Measurements from ENCODE around the gene DIDO1. TPM values are rescaled to one million over a fixed set of nuclear protein-coding genes. Genes with fewer than 3 reads are reported as not detected.

DIDO1 gene
- total RNA-seq, 1 donor from 2014 or later = 35.0 TPM

GRCh38 chr20:62830251-62830650 is 96.1 kb downstream of the DIDO1 start:
- Histone ChIP-seq H3K9ac (ENCODE audit: low read depth in 1 of 3, low read length in 3 of 3) (no peak overlapping the region), H3K4me3 (ENCODE audit: low read length in 3 of 3) (no peak overlapping the region)

GRCh38 chr20:62829231-62830230 is 96.8 kb downstream of the DIDO1 start:
- H3K27me3 ChIP-seq (ENCODE audit: control insufficient read depth in 3 of 3, insufficient read depth in 3 of 3, low read length in 3 of 3) = peaks cover 14 to 31% (median 20%) of the 10 kb centered on the region in 3 donors
- no peak overlapping the region for H3K27ac ChIP-seq (ENCODE audit: low read depth, low read length)
- no peaks in the 10 kb centered on the region for H3K9me3 ChIP-seq (ENCODE audit: control insufficient read depth in 3 of 3, low read length in 3 of 3)
- no peaks in the 10 kb centered on the region for H3K36me3 ChIP-seq (ENCODE audit: control insufficient read depth in 3 of 3, insufficient read depth in 3 of 3, low read length in 3 of 3)
- H3K4me3 ChIP-seq (ENCODE audit: low read length in 3 of 3) = no peak overlapping the region
- H3K4me1 ChIP-seq (ENCODE audit: control insufficient read depth in 3 of 3, insufficient read depth in 3 of 3, low read length in 3 of 3) = peaks cover 0 to 10% (median 9%) of the 10 kb centered on the region in 3 donors
- no peak overlapping the region for H3K9ac ChIP-seq (ENCODE audit: low read depth in 1 of 3, low read length in 3 of 3)

More at GRCh38 chr20:62830251-62830650, 96.1 kb downstream of the DIDO1 start:
- no peaks in the 10 kb centered on the region for H3K9me3 ChIP-seq (ENCODE audit: control insufficient read depth in 3 of 3, low read length in 3 of 3)
- H3K27ac ChIP-seq (ENCODE audit: low read depth, low read length) = no peak overlapping the region
- peaks cover 0 to 10% (median 7%) of the 10 kb centered on the region in 3 donors for H3K4me1 ChIP-seq (ENCODE audit: control insufficient read depth in 3 of 3, insufficient read depth in 3 of 3, low read length in 3 of 3)
- H3K27me3 ChIP-seq (ENCODE audit: control insufficient read depth in 3 of 3, insufficient read depth in 3 of 3, low read length in 3 of 3) = peaks cover 15 to 34% (median 25%) of the 10 kb centered on the region in 3 donors
- H3K36me3 ChIP-seq (ENCODE audit: control insufficient read depth in 3 of 3, insufficient read depth in 3 of 3, low read length in 3 of 3) = no peaks in the 10 kb centered on the region

GRCh38 chr20:62828511-62829230 is 97.6 kb downstream of the DIDO1 start:
- Histone ChIP-seq H3K9ac (ENCODE audit: low read depth in 1 of 3, low read length in 3 of 3) (no peak overlapping the region), H3K36me3 (ENCODE audit: control insufficient read depth in 3 of 3, insufficient read depth in 3 of 3, low read length in 3 of 3) (no peaks in the 10 kb centered on the region), H3K4me3 (ENCODE audit: low read length in 3 of 3) (no peak overlapping the region), H3K9me3 (ENCODE audit: control insufficient read depth in 3 of 3, low read length in 3 of 3) (no peaks in the 10 kb centered on the region), H3K27me3 (ENCODE audit: control insufficient read depth in 3 of 3, insufficient read depth in 3 of 3, low read length in 3 of 3) (peaks cover 14 to 31% (median 20%) of the 10 kb centered on the region in 3 donors), H3K4me1 (ENCODE audit: control insufficient read depth in 3 of 3, insufficient read depth in 3 of 3, low read length in 3 of 3) (peaks cover 0 to 14% (median 10%) of the 10 kb centered on the region in 3 donors), H3K27ac (ENCODE audit: low read depth, low read length) (no peak overlapping the region)

- Histone ChIP-seq H3K27me3 (ENCODE audit: control insufficient read depth in 3 of 3, insufficient read depth in 3 of 3, low read length in 3 of 3) (peaks cover 14 to 30% (median 19%) of the 10 kb centered on the region in 3 donors), H3K27ac (ENCODE audit: low read depth, low read length) (no peak overlapping the region), H3K9ac (ENCODE audit: low read depth in 1 of 3, low read length in 3 of 3) (no peak overlapping the region), H3K9me3 (ENCODE audit: control insufficient read depth in 3 of 3, low read length in 3 of 3) (no peaks in the 10 kb centered on the region), H3K36me3 (ENCODE audit: control insufficient read depth in 3 of 3, insufficient read depth in 3 of 3, low read length in 3 of 3) (no peaks in the 10 kb centered on the region), H3K4me3 (ENCODE audit: low read length in 3 of 3) (no peak overlapping the region), H3K4me1 (ENCODE audit: control insufficient read depth in 3 of 3, insufficient read depth in 3 of 3, low read length in 3 of 3) (peaks cover 0 to 14% (median 10%) of the 10 kb centered on the region in 3 donors)
Measured at GRCh38 chr20:62828051-62828450, 98.3 kb downstream of the DIDO1 start.

Small RNAs within 50 kb of the gene (small RNA-seq; reads per million reads assigned to genes)
- gene DPH3P1 = not detected

Other genes starting within 250 kb of the DIDO1 start
- under 0.01 TPM for gene NTSR1, start 217.7 kb downstream of the DIDO1 start, total RNA-seq
- 5.7 TPM for gene MRGBP, start 130.0 kb downstream of the DIDO1 start, total RNA-seq
- 13.6 TPM for gene OGFR, start 121.7 kb downstream of the DIDO1 start, total RNA-seq
- gene COL9A3, start 109.5 kb downstream of the DIDO1 start, total RNA-seq = 8.9 TPM
- 6.3 TPM for gene TCFL5, start 64.7 kb downstream of the DIDO1 start, total RNA-seq
- 28.7 TPM for gene GID8, start 11.6 kb upstream of the DIDO1 start, total RNA-seq
- gene SLC17A9, start 26.2 kb upstream of the DIDO1 start, total RNA-seq = not detected
- not detected for gene BHLHE23, start 80.5 kb upstream of the DIDO1 start, total RNA-seq

Data from skeletal muscle tissue (tissue), 5 donors.